ENCODE results near the gene TMEM254.
"Not testable (repeated sequence)": the region's sequence is repeated elsewhere in the genome, so short reads cannot be mapped to it uniquely, and the experiment has no call there.

Gene TMEM254

GRCh38 chr10:80132299-80133139, 54.1 kb downstream of the TMEM254 start, which contains the start of gene PLAC9:
Gene PLAC9, plus strand, starts transcription at chr10:80132730. Its CDS starts 33 bp downstream, at chr10:80132763.
- no peak for DNase-seq (ENCODE audit: low read depth, low spot score)

- no peak for DNase-seq (ENCODE audit: low read depth, low spot score)
These were observed 54.7 kb downstream of the TMEM254 start for GRCh38 chr10:80133206-80133605.

- not testable (repeated sequence) for DNase-seq (ENCODE audit: low read depth, low spot score)
These were observed 55.2 kb downstream of the TMEM254 start for GRCh38 chr10:80133687-80134086.

GRCh38 chr10:80136134-80136571, 57.7 kb downstream of the TMEM254 start:
- peak; percentile 82 for DNase-seq (ENCODE audit: low read depth, low spot score)

DNA sequence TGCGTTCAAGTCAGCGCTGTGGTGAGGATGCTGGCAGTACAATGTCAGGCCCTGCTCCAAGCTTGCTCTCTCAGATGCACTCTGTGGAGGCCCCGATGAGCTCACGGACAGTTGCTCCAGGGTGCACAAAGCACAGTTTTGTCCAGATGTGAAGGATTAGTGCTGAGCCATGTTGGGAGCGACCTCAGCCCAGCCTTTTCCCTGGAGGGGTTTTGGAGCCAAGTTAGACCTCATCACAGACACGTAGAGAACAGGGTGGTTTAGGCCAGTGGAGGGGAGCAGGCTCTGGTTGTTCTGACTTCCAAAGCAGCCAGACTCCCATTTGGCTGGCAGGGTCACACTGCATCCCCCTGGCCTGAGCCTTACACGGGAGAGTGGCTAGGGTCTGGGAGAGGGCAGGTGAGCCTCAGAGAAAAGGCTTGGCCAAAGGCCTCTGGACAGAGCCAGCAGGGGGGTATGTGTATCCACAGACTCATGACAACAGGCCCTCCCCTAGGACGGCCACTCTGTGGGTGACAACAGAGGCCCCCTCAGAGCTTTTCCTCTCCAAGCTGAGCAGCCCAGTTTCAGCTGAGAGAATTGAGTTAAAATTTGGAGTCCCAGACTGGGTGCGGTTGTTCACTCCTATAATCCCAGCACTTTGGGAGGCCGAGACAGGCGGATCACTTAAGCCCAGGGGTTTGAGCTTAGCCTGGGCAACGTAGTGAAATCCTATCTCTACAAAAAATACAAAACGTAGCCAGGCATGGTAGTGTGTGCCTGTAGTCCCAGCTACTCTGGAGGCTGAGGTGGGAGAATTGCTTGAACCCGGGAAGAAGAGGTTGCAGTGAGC, 58.8 kb downstream of the TMEM254 start:
- DNase-seq (ENCODE audit: low read depth, low spot score), result no peak

GRCh38 chr10:80137920-80138319, 59.5 kb downstream of the TMEM254 start:
- no peak for DNase-seq (ENCODE audit: low read depth, low spot score)

DNA sequence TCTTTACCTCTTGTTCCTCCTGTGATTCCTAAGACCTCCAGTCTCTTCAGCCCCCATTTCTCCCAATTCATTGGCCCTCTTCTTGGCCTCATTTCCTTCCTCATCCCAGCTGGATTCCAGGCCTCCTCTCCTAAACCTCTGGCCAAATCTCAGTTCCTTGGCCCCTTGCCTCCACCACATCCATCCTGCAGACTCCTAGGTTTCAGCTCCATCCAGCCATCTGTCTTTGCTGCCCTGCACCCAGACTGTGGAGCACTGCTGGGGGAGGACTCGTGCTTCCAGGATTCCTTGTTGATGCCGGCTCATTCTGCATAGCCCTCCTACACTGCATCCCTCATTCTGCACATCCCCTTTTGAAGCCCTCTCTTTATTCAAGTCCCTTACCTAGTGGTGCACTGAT, 60.8 kb downstream of the TMEM254 start:
- no peak for DNase-seq (ENCODE audit: low read depth, low spot score)

DNA sequence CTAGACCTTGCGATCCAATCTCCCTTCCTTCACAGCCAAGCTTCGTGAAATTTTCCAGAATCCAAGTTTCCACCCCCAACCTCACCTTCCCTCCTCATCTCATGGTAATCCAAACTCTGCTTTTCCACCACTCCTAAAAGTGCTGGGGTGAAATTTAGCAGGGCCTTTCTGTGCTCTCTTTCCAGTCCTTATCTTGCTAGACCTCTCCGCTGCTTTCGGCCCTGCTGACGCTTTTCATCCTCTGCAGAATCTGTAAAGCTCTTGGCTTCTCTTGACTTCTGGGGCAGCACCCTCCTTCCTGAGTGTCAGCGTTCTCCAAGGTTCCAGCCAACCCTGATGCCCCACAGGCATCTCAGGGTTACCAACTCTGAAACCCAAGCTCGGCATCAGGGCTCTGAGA, 61.8 kb downstream of the TMEM254 start:
- DNase-seq (ENCODE audit: low read depth, low spot score), result no peak

DNA sequence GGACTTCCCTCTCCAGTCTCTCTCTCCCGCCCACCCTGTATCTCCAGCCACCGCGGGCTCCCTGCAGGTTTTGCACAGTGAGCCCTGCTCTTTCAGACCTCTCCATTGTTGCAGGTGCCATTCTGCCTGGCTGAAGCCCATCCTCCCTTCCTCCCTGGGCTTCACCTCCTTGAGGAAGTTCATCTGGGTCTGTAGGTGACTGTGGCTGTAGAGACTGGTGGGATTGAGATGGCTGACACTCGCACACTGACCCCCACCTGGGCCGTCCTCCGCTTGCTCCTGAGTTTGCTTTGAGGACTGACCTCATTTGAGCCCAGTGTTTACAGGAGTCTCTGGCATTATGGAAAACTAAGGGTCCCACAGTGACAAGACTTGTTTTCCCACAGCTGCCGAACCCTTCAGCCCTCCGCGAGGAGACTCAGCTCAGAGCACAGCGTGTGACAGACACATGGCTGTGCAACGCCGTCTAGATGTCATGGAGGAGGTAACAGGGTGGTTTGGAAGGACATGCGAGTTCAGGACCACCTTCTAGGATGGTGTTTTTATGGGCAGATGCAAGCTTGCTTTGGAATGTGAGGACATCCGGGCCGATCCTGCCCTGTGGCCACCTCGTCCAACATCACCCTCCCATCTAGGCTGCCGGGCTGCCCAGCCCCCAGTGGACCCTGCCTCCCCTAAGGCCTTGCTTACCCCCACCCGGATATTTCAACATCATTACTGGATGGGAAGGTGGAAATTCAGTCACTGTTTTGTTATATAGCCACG, 63.4 kb downstream of the TMEM254 start:
- DNase-seq (ENCODE audit: low read depth, low spot score), result no peak

Measured in smooth muscle cell of the brain vasculature (primary cell).